Measurements from ENCODE around the gene ATP13A3.

GRCh38 chr3:194422188-194422587 is 64.6 kb downstream of the ATP13A3 start:
- TF ChIP-seq POLR2A (IDR thresholded peaks at IDR 0.05; ENCODE audit: low read length) = no peak
- TF ChIP-seq GATA1 (IDR thresholded peaks at IDR 0.05; ENCODE audit: low read depth, low read length) = no peak
